HepG2 (cell line): ENCODE results near the gene MAP3K20. TPM values are rescaled to one million over a fixed set of nuclear protein-coding genes. Genes with fewer than 3 reads are reported as not detected.

Experiments
- ATAC-seq: fragments of 200-7000 bp; cut with Tn5 transposase; 3 replicates; pipeline ENCODE4 v1.9.1; 2020; ENCODE audit warnings: mild to moderate bottlenecking, moderate library complexity
- BruUV-seq: library from RNA; stranded (reverse); fragments of 400-500 nt; replicated peaks from 2 replicates; lab custom pipeline; 2021; lab: Mats Ljungman, UMichigan
- CTCF ChIA-PET: fragments of 300-600 bp; formaldehyde crosslinking; extraction: SDS; loops from one replicate; lab custom pipeline; 2021; ENCODE audit warnings: low total read pairs, inconsistent platforms, low intra/inter-chr PET ratio; lab: Yijun Ruan, JAX
- POLR2A ChIA-PET: fragments of 350-600 bp; sonication (Branson Sonifier 250); formaldehyde crosslinking; loops from one replicate; lab custom pipeline; 2020; ENCODE audit warnings: antibody characterized with exemption, inconsistent platforms; lab: Yijun Ruan, JAX
- DNase-seq: peaks from one replicate; pipeline ENCODE4 v3.0.0-alpha.2; 2015; ENCODE audit warnings: low spot score
- FAIRE-seq: peaks from 3 replicates; lab custom pipeline; 2011; peaks lifted over from hg19 to GRCh38; lab: Jason Lieb, UNC
- H2AFZ ChIP-seq: one replicate; pipeline ENCODE4 v1.6.1; 2011; ENCODE audit warnings: low read length, inconsistent platforms
- H3K27ac ChIP-seq: fragments of 300-600 bp; 3 replicates; pipeline ENCODE4 v1.8.0; 2011; ENCODE audit warnings: mixed run types, mild to moderate bottlenecking, mixed read lengths, low read length, inconsistent platforms; ENCODE audit not compliant: insufficient read depth; ENCODE audit errors: extremely low read length
- H3K27me3 ChIP-seq, 2 experiments: fragments of 200-600 bp in 1 of 2; 2 replicates in 1 of 2; 3 replicates in 1 of 2; pipeline versions ENCODE4 v1.6.0 to v1.8.0; 2011; ENCODE audit warnings: low read length in 2 of 2, mild to moderate bottlenecking in 2 of 2, moderate library complexity in 2 of 2, inconsistent platforms in 1 of 2; ENCODE audit not compliant: insufficient read depth in 2 of 2, control insufficient read depth in 1 of 2
- H3K36me3 ChIP-seq, 2 experiments: fragments of 200-600 bp in 1 of 2; replicated peaks in 1 of 2; 2 replicates in 1 of 2; 3 replicates in 1 of 2; pipeline versions ENCODE4 v1.5.1 to v1.8.0; 2011; ENCODE audit warnings: low read length in 2 of 2, inconsistent platforms in 1 of 2; ENCODE audit not compliant: insufficient read depth in 2 of 2, control insufficient read depth in 1 of 2
- H3K4me1 ChIP-seq: 2 replicates; pipeline ENCODE4 v1.5.1; 2012; ENCODE audit warnings: low read length, inconsistent platforms; ENCODE audit not compliant: insufficient read depth
- H3K4me2 ChIP-seq: 2 replicates; pipeline ENCODE4 v1.6.0; 2011; ENCODE audit warnings: low read depth, low read length, inconsistent platforms
- H3K4me3 ChIP-seq, 3 experiments: fragments of 200-600 bp in 1 of 3; sonication (generic), shearing (Covaris generic) in 1 of 3; replicated peaks in 1 of 3; 2 replicates each; pipeline ENCODE4 v1.5.1; 2011 to 2016; ENCODE audit warnings: low read length in 3 of 3, inconsistent platforms in 2 of 3, low read depth in 2 of 3, mild to moderate bottlenecking in 2 of 3, control low read depth in 1 of 3, mixed read lengths in 1 of 3; ENCODE audit not compliant: insufficient read depth in 1 of 3
- H3K79me2 ChIP-seq: one replicate; pipeline ENCODE4 v1.6.1; 2011; ENCODE audit warnings: low read length, inconsistent platforms; ENCODE audit not compliant: insufficient read depth
- H3K9ac ChIP-seq: 2 replicates; pipeline ENCODE4 v1.6.0; 2011; ENCODE audit warnings: mild to moderate bottlenecking, low read depth, low read length, inconsistent platforms; ENCODE audit not compliant: insufficient read depth
- H3K9me3 ChIP-seq: 2 replicates; pipeline ENCODE4 v1.5.1; 2012; ENCODE audit warnings: mild to moderate bottlenecking, low read length
- H4K20me1 ChIP-seq: 2 replicates; pipeline ENCODE4 v1.6.0; 2011; ENCODE audit warnings: inconsistent platforms, mild to moderate bottlenecking, low read length, moderate library complexity; ENCODE audit not compliant: insufficient read depth
- FOXA1 ChIP-seq, 2 experiments: fragments of 450-650 bp in 1 of 2; sonication (generic) in 1 of 2; formaldehyde crosslinking in 1 of 2; IDR thresholded peaks; 2 replicates each; pipeline versions ENCODE4 v1.4.0 to v1.6.1; 2016 to 2020; ENCODE audit warnings: missing genetic modification reagents in 1 of 2
- HHEX ChIP-seq: IDR thresholded peaks from 2 replicates; pipeline ENCODE4 v1.6.1; 2016; ENCODE audit warnings: control low read depth
- IRF2 ChIP-seq: IDR thresholded peaks from 2 replicates; pipeline ENCODE4 v1.6.1; 2018; ENCODE audit warnings: missing genetic modification reagents, missing compliant biosample characterization
- ISX ChIP-seq: sonication (generic); formaldehyde crosslinking; conservative IDR thresholded peaks from 2 replicates; pipeline ENCODE4 v1.5.0; 2020; ENCODE audit warnings: missing genetic modification reagents
- NCOR1 ChIP-seq: fragments of 200-600 bp; sonication (generic); IDR thresholded peaks from 2 replicates; pipeline ENCODE4 v1.7.0; 2017; ENCODE audit warnings: antibody characterized with exemption, low read length, borderline replicate concordance
- RNF2 ChIP-seq: fragments of 450-650 bp; conservative IDR thresholded peaks from 2 replicates; pipeline ENCODE4 v1.6.1; 2016; ENCODE audit warnings: low read depth
- ZNF232 ChIP-seq: sonication (generic); formaldehyde crosslinking; IDR thresholded peaks from 2 replicates; pipeline ENCODE4 v1.4.0; 2020; ENCODE audit warnings: missing genetic modification reagents, borderline replicate concordance
- ZNF577 ChIP-seq: sonication (generic); formaldehyde crosslinking; IDR thresholded peaks from 2 replicates; pipeline ENCODE4 v1.4.0; 2020; ENCODE audit warnings: mild to moderate bottlenecking, low read depth, missing genetic modification reagents, borderline replicate concordance
- ZNF775 ChIP-seq: sonication (generic); formaldehyde crosslinking; IDR thresholded peaks from 2 replicates; pipeline ENCODE4 v1.4.0; 2020; ENCODE audit warnings: missing genetic modification reagents, mild to moderate bottlenecking, moderate library complexity, borderline replicate concordance
- WGBS: methylation state at CpG from one replicate; pipeline ENCODE4 v1.1.6; 2017; ENCODE audit warnings: low lambda C conversion rate; 5-methylcytosine and 5-hydroxymethylcytosine counted together
- in situ Hi-C: cut with HindIII; loops from 2 replicates; pipeline ENCODE4 v1.10.0; 2017; ENCODE audit warnings: low pct_unique_long_range_greater_than_20kb; ENCODE audit not compliant: extremely low pct_ligation_motif_present
- intact Hi-C: fragments of 100-400 bp; cut with micrococcal nuclease; formaldehyde crosslinking; loops from one replicate; pipeline ENCODE4 v1.10.0; 2022; ENCODE audit not compliant: unreplicated experiment
- polyA plus RNA-seq, 8 experiments: library from polyadenylated mRNA; depleted of rRNA in 3 of 8; stranded (reverse) in 7 of 8; unstranded in 1 of 8; fragments of >200 nt; fragmentation: Illumina TruSeq in 4 of 8; extraction: Trizol in 4 of 8; gene quantifications; 2 replicates each; pipeline versions ENCODE4 v1.2.1 to v1.2.3, GENCODE V29; 2011 to 2016; ENCODE audit warnings: low read depth in 4 of 8, missing spikeins in 1 of 8, mixed read lengths in 1 of 8; ENCODE audit not compliant: insufficient read depth in 1 of 8
- total RNA-seq, 5 experiments: library from RNA; depleted of rRNA; stranded (reverse); fragments of >200 nt; fragmentation: Illumina TruSeq; extraction: Trizol; gene quantifications; 2 replicates each; pipeline ENCODE4 v1.2.3, GENCODE V29; 2016; ENCODE audit warnings: low read depth in 1 of 5
- TF ChIP-seq, protein P1 (sequence below): fragments of 450-650 bp; IDR thresholded peaks from 2 replicates; pipeline ENCODE4 v1.6.1; 2017; ENCODE audit warnings: mild to moderate bottlenecking
- TF ChIP-seq, protein P2 (sequence below): sonication (generic); formaldehyde crosslinking; IDR thresholded peaks from 2 replicates; pipeline ENCODE4 v1.5.1; 2020; ENCODE audit warnings: mild to moderate bottlenecking, missing genetic modification reagents, borderline replicate concordance
- TF ChIP-seq, protein P3 (sequence below): sonication (generic); formaldehyde crosslinking; IDR thresholded peaks from 2 replicates; pipeline ENCODE4 v1.8.0; 2022; ENCODE audit warnings: missing genetic modification reagents, low read depth, mild to moderate bottlenecking, borderline replicate concordance

MAP3K20 gene
- total and polyA plus RNA-seq, 2 of the 13 experiments (the other 11 are each of a cell fraction or from before 2014, with no cell fraction given): 5.2 to 13.5 TPM

DNA sequence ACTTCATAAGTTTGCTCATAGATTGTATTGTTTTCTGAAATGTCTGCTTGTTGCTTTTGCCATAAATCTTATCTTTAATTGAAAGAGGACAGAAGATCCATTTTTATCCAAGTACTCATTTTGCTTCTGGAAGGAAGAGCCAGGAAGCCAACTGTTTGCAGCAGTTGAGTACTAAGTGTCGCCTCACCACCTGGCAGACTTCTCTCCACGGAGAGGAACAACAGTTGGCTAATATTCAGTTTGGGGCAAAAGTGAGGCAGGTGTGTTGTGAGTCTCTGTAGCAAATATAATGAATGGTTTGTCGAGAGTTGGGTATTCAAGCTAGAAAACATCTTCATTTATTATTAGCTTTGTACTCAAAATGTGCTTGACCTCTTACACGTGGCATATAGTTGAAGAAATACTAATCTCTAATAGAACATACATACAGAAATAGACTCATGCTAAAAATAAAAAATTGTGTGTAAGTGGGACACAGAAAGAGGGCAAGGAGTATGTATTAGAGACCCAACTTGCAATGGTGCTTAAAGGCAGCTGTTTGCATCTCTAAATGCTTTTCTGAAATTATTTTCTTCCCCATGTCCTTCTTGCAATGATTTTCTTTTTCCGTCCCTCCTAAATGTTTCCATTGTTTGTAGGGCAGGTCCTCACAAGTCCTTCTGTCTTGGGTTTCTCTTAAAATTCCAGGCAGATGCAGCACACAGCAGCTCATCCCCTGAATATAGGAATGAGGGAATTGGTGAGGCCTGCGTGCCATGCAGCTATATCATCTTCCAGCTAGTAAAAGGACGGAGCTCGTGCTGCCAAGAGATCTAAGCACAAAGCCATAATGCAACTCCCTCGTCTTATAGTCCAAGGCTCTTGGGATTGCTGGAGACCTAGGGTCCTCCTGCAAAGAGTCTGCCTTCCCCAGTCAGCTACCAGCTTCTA lies 44.8 kb upstream of the MAP3K20 start:
- no peak overlapping the region for H3K4me3 ChIP-seq
- H3K9me3 ChIP-seq: no peaks in the 10 kb centered on the region
- BruUV-seq: no TSS peak
- 54% methylated on average over 9 of the region's 9 CpGs for WGBS
- H3K9ac ChIP-seq: no peak overlapping the region
- FAIRE-seq: no peak
- POLR2A ChIA-PET: no interaction called here
- no peak overlapping the region for H3K27ac ChIP-seq
- in situ Hi-C loops (no loop called here), intact Hi-C loops (no loop called here)
- no peak overlapping the region for H3K4me2 ChIP-seq
- H3K36me3 ChIP-seq: no peaks in the 10 kb centered on the region
- no peaks in the 10 kb centered on the region; a peak in 1 of 5 replicates for H3K27me3 ChIP-seq
- no peak overlapping the region for H2AFZ ChIP-seq
- no peaks in the 10 kb centered on the region for H4K20me1 ChIP-seq
- ATAC-seq: no peak
- CTCF ChIA-PET: interaction anchor here (1.3 kb wide), 1 partner anchor 179 kb away, joined by 3 read pairs; no protein-coding TSS in a partner anchor
- H3K79me2 ChIP-seq: no peaks in the 10 kb centered on the region
- DNase-seq: no peak
- TF ChIP-seq FOXA1 (IDR thresholded peaks at IDR 0.05): no peak
- no peak for TF ChIP-seq FOXA1 (CRISPR knock-in tag; IDR thresholded peaks at IDR 0.05)
- no peaks in the 10 kb centered on the region for H3K4me1 ChIP-seq

DNA sequence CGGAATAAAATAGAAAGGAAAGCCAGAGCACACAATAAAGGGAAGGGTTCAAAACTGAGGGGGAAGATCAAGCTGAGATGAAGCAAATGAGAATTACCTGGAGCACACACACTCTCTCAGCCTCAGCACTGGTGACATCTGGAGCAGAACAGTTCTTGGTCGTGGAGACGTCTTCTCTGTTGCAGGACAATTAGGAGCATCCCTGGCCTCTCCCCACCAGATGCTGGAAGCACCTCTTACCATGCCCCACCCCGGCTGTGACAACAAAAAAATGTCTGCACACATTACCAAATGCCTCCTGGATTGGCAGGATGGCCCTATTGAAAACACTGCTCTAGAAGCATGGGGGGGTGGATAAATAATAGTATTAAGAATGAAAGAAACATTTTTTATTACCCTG lies 43.6 kb upstream of the MAP3K20 start:
- Histone ChIP-seq H3K27ac (no peak overlapping the region), H3K4me3 (no peak overlapping the region), H3K36me3 (no peaks in the 10 kb centered on the region), H3K4me2 (no peak overlapping the region), H3K4me1 (no peaks in the 10 kb centered on the region), H3K79me2 (no peaks in the 10 kb centered on the region), H3K27me3 (no peaks in the 10 kb centered on the region; a peak in 1 of 5 replicates), H3K9ac (no peak overlapping the region), H3K9me3 (no peaks in the 10 kb centered on the region), H2AFZ (no peak overlapping the region), H4K20me1 (no peaks in the 10 kb centered on the region)
- FAIRE-seq: no peak
- 37% methylated on average over 4 of the region's 4 CpGs for WGBS
- ATAC-seq: no peak
- POLR2A ChIA-PET: no interaction called here
- DNase-seq: no peak
- no TSS peak for BruUV-seq
- CTCF ChIA-PET: no interaction called here
- intact Hi-C loops: no loop called here
- TF ChIP-seq IRF2 (CRISPR knock-in tag) (no peak), RNF2 (no peak), ZNF232 (no peak), HHEX (CRISPR knock-in tag) (no peak), ZNF577 (no peak), ISX (CRISPR knock-in tag) (no peak), NCOR1 (no peak), ZNF775 (CRISPR knock-in tag) (no peak)
- TF ChIP-seq, protein P1, sequence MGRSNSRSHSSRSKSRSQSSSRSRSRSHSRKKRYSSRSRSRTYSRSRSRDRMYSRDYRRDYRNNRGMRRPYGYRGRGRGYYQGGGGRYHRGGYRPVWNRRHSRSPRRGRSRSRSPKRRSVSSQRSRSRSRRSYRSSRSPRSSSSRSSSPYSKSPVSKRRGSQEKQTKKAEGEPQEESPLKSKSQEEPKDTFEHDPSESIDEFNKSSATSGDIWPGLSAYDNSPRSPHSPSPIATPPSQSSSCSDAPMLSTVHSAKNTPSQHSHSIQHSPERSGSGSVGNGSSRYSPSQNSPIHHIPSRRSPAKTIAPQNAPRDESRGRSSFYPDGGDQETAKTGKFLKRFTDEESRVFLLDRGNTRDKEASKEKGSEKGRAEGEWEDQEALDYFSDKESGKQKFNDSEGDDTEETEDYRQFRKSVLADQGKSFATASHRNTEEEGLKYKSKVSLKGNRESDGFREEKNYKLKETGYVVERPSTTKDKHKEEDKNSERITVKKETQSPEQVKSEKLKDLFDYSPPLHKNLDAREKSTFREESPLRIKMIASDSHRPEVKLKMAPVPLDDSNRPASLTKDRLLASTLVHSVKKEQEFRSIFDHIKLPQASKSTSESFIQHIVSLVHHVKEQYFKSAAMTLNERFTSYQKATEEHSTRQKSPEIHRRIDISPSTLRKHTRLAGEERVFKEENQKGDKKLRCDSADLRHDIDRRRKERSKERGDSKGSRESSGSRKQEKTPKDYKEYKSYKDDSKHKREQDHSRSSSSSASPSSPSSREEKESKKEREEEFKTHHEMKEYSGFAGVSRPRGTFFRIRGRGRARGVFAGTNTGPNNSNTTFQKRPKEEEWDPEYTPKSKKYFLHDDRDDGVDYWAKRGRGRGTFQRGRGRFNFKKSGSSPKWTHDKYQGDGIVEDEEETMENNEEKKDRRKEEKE: no peak
- TF ChIP-seq, protein P2, sequence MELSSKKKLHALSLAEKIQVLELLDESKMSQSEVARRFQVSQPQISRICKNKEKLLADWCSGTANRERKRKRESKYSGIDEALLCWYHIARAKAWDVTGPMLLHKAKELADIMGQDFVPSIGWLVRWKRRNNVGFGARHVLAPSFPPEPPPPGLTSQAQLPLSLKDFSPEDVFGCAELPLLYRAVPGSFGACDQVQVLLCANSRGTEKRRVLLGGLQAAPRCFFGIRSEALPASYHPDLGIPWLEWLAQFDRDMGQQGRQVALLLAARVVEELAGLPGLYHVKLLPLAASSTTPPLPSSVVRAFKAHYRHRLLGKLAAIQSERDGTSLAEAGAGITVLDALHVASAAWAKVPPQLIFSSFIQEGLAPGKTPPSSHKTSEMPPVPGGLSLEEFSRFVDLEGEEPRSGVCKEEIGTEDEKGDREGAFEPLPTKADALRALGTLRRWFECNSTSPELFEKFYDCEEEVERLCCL (CRISPR knock-in tag): no peak
- TF ChIP-seq, protein P3, sequence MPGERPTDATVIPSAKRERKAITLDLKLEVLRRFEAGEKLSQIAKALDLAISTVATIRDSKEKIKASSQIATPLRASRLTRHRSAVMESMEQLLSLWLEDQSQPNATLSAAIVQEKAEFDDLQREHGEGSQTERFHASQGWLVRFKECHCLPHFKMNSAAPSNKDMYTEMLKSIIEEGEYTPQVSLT (CRISPR knock-in tag): no peak
- in situ Hi-C loops: no loop called here
